Thoracic aorta (tissue), 2 donors: ENCODE results near the gene NKX2-3. TPM values are rescaled to one million over a fixed set of nuclear protein-coding genes. Genes with fewer than 3 reads are reported as not detected.

Experiments
- ATAC-seq: fragments of 150-250 bp; one replicate; pipeline ENCODE4 v1.8.0; 2017; ENCODE audit warnings: low read depth; ENCODE audit not compliant: insufficient number of reproducible peaks, low FRiP score
- DNase-seq: peaks from one replicate; pipeline ENCODE4 v3.0.0-alpha.2; 2020; ENCODE audit warnings: low spot score
- H3K27ac ChIP-seq, 2 donors: fragments of 200-600 bp; sonication (generic); 1 replicate in 1 of 2; 2 replicates in 1 of 2; pipeline ENCODE4 v1.5.1; 2016; ENCODE audit warnings: mild to moderate bottlenecking in 2 of 2, moderate library complexity in 2 of 2
- H3K27me3 ChIP-seq: fragments of 200-600 bp; sonication (generic); replicated peaks from 2 replicates; pipeline ENCODE4 v1.6.0; 2016; ENCODE audit warnings: mild to moderate bottlenecking; ENCODE audit not compliant: insufficient read depth
- H3K36me3 ChIP-seq: fragments of 200-600 bp; sonication (generic); one replicate; pipeline ENCODE4 v1.5.1; 2016
- H3K4me1 ChIP-seq, 2 donors: fragments of 200-600 bp; sonication (generic); 1 replicate in 1 of 2; 2 replicates in 1 of 2; pipeline versions ENCODE4 v1.5.1 to v1.6.0; 2016; ENCODE audit warnings: low read depth in 2 of 2, mild to moderate bottlenecking in 1 of 2; ENCODE audit not compliant: control insufficient read depth in 1 of 2
- H3K4me3 ChIP-seq: fragments of 200-600 bp; sonication (generic); 2 replicates; pipeline ENCODE4 v1.5.1; 2016; ENCODE audit warnings: mild to moderate bottlenecking
- H3K9me3 ChIP-seq: fragments of 200-600 bp; sonication (generic); 2 replicates; pipeline ENCODE4 v1.5.1; 2016
- total RNA-seq, 2 donors: library from RNA; depleted of rRNA; stranded (reverse); fragments of >200 nt; gene quantifications; one replicate each; pipeline versions ENCODE4 v1.1.0 to v1.2.3, GENCODE V29; 2016
- TF ChIP-seq, protein P1 (sequence below): fragments of 200-600 bp; sonication (generic); IDR thresholded peaks from one replicate; pipeline ENCODE4 v1.5.1; 2019; ENCODE audit warnings: antibody characterized with exemption

NKX2-3 gene
- total RNA-seq, 2 donors from 2014 or later: 0.42 TPM; not detected in 1

DNA sequence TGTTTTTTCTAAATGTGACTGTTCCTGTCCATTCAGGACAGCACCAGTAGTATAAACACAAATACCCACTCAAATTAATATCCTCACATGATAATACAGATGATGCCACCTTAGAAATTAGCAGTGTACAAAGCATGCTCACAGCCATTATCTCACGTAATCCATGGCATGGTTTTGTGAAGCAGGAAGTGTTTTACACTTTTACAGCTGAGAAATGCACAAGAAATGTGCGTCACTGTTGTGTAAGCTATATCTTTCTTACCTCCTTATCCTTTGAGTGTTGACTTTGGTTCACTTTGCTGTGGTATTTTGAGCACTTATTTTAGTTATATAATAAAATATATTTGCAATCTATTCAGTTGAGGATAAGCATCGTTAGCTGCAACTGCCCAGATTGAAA lies 31.6 kb downstream of the NKX2-3 start:
- no peak overlapping the region for H3K4me3 ChIP-seq
- no peaks in the 10 kb centered on the region for H3K27me3 ChIP-seq
- DNase-seq (no peak), ATAC-seq (no peak)
- H3K9me3 ChIP-seq: no peaks in the 10 kb centered on the region
- H3K4me1 ChIP-seq: no peaks in the 10 kb centered on the region
- TF ChIP-seq, protein P1, sequence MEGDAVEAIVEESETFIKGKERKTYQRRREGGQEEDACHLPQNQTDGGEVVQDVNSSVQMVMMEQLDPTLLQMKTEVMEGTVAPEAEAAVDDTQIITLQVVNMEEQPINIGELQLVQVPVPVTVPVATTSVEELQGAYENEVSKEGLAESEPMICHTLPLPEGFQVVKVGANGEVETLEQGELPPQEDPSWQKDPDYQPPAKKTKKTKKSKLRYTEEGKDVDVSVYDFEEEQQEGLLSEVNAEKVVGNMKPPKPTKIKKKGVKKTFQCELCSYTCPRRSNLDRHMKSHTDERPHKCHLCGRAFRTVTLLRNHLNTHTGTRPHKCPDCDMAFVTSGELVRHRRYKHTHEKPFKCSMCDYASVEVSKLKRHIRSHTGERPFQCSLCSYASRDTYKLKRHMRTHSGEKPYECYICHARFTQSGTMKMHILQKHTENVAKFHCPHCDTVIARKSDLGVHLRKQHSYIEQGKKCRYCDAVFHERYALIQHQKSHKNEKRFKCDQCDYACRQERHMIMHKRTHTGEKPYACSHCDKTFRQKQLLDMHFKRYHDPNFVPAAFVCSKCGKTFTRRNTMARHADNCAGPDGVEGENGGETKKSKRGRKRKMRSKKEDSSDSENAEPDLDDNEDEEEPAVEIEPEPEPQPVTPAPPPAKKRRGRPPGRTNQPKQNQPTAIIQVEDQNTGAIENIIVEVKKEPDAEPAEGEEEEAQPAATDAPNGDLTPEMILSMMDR: no peak
- no peaks in the 10 kb centered on the region for H3K36me3 ChIP-seq
- H3K27ac ChIP-seq: no peak overlapping the region

DNA sequence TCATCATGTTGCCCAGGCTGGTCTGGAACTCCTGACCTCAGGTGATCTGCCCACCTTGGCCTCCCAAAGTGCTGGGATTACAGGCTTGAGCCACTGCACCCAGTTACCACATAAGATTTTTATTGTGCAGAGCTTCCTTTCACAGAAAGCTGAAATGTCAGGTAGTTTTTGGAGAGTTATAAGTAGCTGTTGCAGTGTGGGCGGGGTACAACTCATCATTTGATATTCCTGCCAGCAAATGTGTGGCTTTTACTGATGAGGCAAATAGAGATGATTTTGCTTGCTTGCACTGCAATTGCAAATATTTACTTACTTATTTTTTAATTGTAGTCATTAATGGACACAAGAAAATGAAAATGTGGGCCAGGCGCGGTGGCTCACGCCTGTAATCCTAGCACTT lies 32.4 kb downstream of the NKX2-3 start:
- no peak for DNase-seq
- TF ChIP-seq, protein P1: no peak
- H3K4me1 ChIP-seq: no peaks in the 10 kb centered on the region
- ATAC-seq: no peak
- no peaks in the 10 kb centered on the region for H3K27me3 ChIP-seq
- no peak overlapping the region for H3K4me3 ChIP-seq
- H3K27ac ChIP-seq: no peak overlapping the region
- H3K9me3 ChIP-seq: no peaks in the 10 kb centered on the region
- no peaks in the 10 kb centered on the region for H3K36me3 ChIP-seq

DNA sequence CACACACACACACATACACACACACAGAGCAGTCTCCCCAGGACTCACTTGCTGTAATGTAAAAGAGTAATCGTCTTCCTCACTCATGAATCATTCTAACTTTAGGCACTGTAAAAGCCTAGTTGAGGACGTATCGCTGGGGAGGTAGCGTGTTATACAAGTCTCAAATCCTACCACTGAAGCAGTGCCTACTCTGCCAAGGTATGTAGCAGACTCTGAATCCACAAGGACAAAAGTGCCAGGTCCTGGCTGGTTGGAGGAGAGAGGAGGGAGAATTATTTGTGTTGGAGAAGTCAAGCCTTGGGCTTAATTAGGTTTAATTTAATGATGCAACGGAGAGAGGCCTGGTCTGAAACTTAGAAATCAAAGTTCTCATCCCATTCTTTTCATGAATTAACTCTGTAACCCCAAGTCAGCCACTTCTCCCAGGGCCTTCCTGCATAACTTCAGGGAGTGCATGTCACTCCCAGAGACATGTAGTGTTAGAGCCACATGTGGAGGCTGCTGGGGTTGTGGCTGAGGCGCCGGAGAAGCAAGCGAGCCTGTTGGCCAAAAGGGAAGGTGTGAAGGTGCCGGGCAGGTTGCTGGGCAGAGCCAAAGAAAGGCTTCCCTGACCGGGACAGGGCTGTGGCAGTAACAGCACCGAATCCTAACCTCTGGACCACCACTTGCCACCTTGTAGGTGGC lies 36.7 kb downstream of the NKX2-3 start:
- Histone ChIP-seq H3K27me3 (no peaks in the 10 kb centered on the region), H3K36me3 (no peaks in the 10 kb centered on the region), H3K9me3 (no peaks in the 10 kb centered on the region), H3K4me1 (no peaks in the 10 kb centered on the region), H3K4me3 (no peak overlapping the region), H3K27ac (no peak overlapping the region)
- ATAC-seq: no peak
- TF ChIP-seq, protein P1: no peak
- DNase-seq: no peak

DNA sequence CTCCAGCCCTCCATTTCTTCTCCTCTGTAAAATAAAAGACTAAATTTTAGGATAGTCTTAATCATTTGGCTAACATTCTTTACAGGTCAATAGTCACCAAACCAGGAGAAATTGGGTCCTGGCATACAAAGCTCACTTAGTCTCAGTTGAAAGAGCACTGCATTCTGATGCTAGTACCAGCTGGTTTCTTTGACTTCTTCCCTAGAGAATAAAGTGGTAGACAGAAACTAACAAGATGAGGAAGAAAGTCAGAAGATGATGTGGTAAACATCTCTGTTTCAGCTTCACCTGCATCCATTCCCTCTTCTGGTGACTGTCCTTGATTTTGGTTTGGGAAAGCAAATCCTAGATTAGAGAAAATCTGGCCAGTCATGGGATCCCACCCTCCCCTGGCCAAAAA lies 37.2 kb downstream of the NKX2-3 start:
- Histone ChIP-seq H3K4me3 (no peak overlapping the region), H3K9me3 (no peaks in the 10 kb centered on the region), H3K4me1 (no peaks in the 10 kb centered on the region), H3K36me3 (no peaks in the 10 kb centered on the region), H3K27me3 (no peaks in the 10 kb centered on the region), H3K27ac (no peak overlapping the region)
- DNase-seq: no peak
- TF ChIP-seq, protein P1: no peak
- no peak for ATAC-seq

DNA sequence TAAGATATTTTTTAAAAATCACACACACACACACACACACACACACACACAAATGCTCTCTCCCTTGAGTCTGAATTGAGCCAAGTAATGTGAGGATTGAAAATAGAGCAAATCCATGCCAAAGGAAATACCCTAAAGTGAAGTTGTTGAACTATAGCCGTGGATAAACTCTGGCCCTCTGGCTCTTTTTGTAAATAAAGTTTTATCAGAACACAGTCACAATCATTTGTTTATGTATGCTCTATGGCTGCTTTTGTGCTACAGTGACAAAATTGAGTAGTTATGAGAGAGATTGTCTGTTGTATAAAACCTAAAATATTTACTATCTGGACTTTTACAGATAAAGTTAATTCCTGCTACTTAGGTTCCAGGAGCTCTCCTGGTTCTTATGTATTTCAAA lies 39.1 kb downstream of the NKX2-3 start:
- no peak overlapping the region for H3K27ac ChIP-seq
- no peaks in the 10 kb centered on the region for H3K4me1 ChIP-seq
- H3K9me3 ChIP-seq: no peaks in the 10 kb centered on the region
- ATAC-seq: no peak
- no peaks in the 10 kb centered on the region for H3K36me3 ChIP-seq
- no peak overlapping the region for H3K4me3 ChIP-seq
- no peaks in the 10 kb centered on the region for H3K27me3 ChIP-seq
- DNase-seq: no peak
- TF ChIP-seq, protein P1: no peak
